Inferior parietal cortex (tissue), 1 donor: ENCODE data around the gene TRERF1.
"Not testable (repeated sequence)": the region's sequence is repeated elsewhere in the genome, so short reads cannot be mapped to it uniquely, and the experiment has no call there.

Experiments used
- DNase-seq: peaks from one replicate; pipeline ENCODE4 v3.0.0-alpha.2; 2016; ENCODE audit errors: extremely low spot score

TRERF1 gene

DNA sequence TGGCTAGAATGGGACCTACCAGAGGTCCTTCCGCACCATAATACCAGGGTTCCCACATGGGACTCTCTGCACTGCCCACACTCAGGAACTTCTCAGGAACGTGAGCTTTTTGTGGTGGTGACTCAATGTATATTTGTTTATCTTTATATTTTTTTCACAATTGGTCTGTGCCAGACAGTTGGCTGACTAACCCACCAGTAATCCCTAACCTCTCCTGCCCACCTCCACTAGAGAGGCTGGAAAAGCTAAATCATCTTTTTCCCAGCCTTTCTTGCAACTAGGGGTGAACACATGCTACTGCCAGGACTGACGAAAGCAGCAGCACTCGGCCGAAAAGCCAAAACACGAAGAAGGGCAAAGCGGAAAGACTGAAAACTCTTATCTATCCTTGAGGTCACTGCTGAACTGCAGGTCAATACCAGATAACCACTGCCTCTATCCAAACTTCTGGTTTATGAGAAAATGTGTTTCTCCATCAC, 112.9 kb downstream of the TRERF1 start:
- DNase-seq = no peak

GRCh38 chr6:42337985-42338743, 113.6 kb downstream of the TRERF1 start:
- DNase-seq = no peak

- DNase-seq = no peak
Measured at GRCh38 chr6:42336431-42336830, 115.3 kb downstream of the TRERF1 start.

DNA sequence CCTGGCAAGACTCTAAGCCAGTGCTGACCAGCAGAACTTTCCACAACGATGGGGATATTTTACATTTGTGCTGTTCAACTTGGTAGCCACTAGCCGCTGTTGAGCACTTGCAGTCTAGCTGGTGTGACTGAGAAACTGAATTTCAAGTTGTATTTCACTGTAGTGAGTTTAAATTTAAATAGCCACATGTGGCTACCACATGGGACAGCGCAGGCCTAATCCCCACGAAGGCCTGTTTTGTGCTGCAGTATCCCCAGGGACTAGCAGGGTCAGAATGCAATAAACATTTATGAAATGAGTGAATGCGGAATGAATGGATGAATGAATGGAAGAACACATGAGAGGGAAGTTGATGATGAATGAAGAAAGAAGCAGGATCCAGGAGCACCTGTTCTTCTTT, 115.8 kb downstream of the TRERF1 start:
- no peak for DNase-seq

DNA sequence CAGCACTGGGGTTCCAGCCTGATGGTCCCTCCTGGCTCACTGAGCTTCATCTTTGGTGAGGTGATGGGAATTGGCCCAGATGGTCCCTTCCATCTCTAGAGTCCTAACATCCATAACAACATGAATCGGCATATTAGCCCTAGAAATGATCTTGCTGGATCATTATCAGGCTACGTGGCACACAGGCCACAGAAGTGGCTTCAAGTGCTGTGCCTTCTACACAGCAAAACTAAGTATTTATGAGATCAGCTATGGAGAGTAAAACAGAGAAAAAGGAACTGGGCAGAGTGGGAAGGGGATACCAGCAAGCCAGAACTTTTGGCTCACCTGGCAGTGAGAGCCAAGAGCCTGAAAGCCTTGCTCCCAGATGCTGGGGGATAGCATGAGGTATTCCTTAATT, 116.9 kb downstream of the TRERF1 start:
- DNase-seq = no peak

GRCh38 chr6:42333612-42334011, 118.1 kb downstream of the TRERF1 start:
- DNase-seq = no peak

- no peak for DNase-seq
Measured at GRCh38 chr6:42332916-42333315, 118.8 kb downstream of the TRERF1 start.

GRCh38 chr6:42331019-42331418, 120.7 kb downstream of the TRERF1 start:
- DNase-seq = no peak

GRCh38 chr6:42326248-42326647, 125.5 kb downstream of the TRERF1 start:
- DNase-seq = no peak

DNA sequence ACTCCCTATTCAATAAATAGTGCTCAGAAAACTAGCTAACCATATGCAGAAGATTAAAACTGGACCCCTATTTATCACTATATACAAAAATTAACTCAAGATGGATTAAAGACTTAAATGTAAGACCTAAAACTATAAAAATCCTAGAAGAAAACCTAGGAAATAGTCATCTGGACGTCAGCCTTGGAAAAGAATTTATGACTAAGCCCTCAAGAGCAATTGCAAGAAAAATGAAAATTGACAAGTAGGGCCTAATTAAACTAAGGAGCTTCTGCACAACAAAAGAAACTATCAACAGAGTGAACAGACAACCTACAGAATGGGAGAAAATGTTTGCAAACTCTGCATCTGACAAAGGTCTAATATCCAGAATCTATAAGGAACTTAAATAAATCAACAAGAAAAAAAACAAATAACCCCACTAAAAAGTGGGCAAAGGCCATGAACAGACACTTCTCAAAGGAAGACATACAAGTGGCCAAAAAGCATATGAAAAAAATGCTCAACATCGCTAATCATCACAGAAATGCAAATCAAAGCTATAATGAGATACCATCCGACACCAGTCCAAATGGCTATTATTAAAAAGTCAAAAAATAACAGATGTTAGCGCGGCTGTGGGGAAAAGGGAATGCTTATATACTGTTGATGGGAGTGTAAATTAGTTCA, 126.9 kb downstream of the TRERF1 start:
- not testable (repeated sequence) for DNase-seq

- DNase-seq = no peak
Measured at GRCh38 chr6:42322676-42323075, 129.1 kb downstream of the TRERF1 start.

DNA sequence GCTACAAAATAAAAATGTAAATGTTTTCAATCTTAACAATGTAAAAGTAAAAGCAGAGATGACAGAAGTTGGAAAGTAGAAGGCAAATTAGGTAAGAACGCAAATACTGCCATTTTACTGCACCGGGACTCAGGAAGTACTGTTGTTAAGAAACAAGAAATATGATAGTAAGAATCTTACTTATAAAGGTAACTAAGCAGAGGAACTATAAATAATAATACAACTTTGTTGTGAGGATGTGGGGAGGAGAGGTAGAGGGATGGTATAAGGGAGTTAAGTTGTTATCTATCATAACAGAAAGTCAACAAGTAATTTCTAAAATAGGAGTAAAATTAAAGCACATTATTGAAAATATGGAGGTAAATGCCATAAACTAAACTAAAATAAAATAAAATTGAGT, 129.8 kb downstream of the TRERF1 start:
- no peak for DNase-seq

DNA sequence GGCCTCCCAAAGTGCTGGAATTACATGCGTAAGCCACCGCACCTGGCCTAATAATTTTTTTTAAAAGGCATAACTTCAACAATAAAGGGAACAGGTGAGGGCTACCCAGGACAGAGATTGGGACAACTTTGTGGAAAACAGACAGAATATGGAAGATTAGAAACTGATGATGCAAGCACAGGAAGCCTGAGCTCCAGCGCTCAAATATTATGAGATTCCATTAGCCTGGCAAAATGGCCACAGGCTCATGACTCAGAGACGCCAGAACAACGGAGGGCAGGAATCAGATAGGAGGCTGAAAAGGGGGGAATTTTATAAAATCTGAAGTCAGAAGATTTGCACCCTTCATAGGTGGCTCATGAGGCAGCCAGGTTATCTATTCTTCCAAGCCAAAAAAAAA, 131.0 kb downstream of the TRERF1 start:
- no peak for DNase-seq

- no peak for DNase-seq
Measured at GRCh38 chr6:42318480-42318879, 133.2 kb downstream of the TRERF1 start.

- DNase-seq = no peak
Measured at GRCh38 chr6:42316981-42317380, 134.7 kb downstream of the TRERF1 start.

GRCh38 chr6:42315991-42316970, 135.4 kb downstream of the TRERF1 start:
- DNase-seq = no peak

- no peak for DNase-seq
Measured at GRCh38 chr6:42315259-42315990, 136.3 kb downstream of the TRERF1 start.

DNA sequence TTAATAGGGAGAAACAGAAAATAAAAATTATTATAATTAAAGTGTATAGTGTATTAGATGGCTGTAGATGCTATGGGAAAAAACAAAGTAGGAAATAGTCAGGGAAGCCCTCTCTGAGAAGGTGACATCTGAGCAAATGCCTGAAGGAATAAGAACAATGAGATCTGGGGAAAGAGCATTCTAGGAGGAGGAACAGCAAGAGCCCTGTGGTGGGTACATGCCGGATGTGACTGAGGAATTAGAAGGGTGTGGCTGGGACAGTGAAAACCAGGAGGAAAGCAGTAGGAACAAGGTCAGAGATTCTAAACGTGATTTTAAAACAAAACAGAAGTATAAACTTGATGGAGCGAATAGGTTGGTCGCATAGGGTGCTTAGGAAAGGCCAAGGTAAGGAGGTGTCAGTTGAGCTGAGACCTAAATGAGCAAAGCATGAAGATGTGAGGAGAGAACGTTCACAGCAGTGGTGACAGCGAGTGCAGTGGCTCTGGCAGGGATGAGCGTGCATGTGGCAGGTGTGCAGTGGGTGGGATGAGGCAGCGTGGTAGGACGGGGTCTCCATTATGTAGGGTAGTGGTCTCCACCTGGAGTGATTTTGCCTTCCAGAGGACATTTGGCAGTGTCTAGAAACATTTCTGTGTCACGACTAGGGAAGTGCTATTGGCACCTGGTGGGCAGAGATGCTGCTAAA, 137.0 kb downstream of the TRERF1 start:
- no peak for DNase-seq

GRCh38 chr6:42313941-42314570, 137.7 kb downstream of the TRERF1 start:
- no peak for DNase-seq

DNA sequence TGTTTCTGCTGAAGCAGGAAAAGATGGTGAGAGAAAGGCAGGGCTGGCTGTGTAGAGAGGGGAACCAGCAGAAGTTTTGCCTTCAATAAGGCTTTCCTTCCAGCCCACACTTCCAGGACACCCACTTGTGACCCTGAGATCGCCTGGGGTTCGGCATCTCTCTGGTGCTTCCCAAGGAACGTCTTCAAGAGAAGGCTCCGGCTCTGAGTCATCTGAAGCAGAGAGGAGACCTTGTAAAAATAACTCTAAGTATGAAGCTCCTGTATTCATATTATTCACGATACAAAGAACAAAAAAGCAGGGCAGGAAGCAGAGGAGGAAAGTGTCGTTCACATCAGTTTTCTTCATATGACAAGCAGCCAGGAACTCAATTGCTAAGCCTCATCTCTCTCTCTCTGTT, 138.7 kb downstream of the TRERF1 start:
- DNase-seq = peak; percentile 16
